ENCODE results near the gene SCAPER. TPM values are rescaled to one million over a fixed set of nuclear protein-coding genes. Genes with fewer than 3 reads are reported as not detected.

SCAPER gene
- total and polyA plus RNA-seq, 11 donors = 6.7 to 53.9 (median 38.3) TPM

DNA sequence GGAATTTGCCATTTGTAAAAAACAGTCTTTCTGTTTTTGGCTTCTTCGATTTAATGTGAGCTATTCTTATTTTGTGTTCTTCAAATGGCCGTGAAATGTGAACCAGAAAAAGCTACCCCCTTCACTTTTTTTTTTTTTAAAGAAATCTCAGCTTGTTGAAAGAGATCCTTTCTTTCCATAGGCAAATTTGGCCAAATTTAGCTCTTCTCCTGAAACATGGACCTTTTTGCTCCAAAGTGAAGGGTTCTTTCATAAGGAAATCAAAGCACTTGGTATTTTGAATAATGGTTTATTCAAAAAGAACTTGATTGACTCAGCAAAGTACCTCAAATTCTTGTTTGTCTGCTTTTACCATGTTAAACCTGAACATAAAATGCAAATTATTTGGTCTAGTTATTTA lies 36.5 kb upstream of the SCAPER start:
- H3K27me3 ChIP-seq = no peaks in the 10 kb centered on the region
- H3K27ac ChIP-seq = no peak overlapping the region
- H3K4me1 ChIP-seq = peaks cover 0 to 3% (median 0%) of the 10 kb centered on the region in 12 donors
- 71 to 87% (median 80%) methylated on average over 2 of the region's 2 CpGs for WGBS, 4 donors
- H3K36me3 ChIP-seq = peaks cover 0 to 55% (median 38%) of the 10 kb centered on the region in 9 donors
- H3K4me3 ChIP-seq = no peak overlapping the region
- no peak for ATAC-seq
- intact Hi-C loops (cut with DNase I) = loop anchor here in 1 of 10 donors (10.0 kb wide), 1 partner anchor 603 kb away; no protein-coding TSS in a partner anchor
- no peak for DNase-seq
- no peak for TF ChIP-seq POLR2A (IDR thresholded peaks at IDR 0.05)
- TF ChIP-seq, protein P1, sequence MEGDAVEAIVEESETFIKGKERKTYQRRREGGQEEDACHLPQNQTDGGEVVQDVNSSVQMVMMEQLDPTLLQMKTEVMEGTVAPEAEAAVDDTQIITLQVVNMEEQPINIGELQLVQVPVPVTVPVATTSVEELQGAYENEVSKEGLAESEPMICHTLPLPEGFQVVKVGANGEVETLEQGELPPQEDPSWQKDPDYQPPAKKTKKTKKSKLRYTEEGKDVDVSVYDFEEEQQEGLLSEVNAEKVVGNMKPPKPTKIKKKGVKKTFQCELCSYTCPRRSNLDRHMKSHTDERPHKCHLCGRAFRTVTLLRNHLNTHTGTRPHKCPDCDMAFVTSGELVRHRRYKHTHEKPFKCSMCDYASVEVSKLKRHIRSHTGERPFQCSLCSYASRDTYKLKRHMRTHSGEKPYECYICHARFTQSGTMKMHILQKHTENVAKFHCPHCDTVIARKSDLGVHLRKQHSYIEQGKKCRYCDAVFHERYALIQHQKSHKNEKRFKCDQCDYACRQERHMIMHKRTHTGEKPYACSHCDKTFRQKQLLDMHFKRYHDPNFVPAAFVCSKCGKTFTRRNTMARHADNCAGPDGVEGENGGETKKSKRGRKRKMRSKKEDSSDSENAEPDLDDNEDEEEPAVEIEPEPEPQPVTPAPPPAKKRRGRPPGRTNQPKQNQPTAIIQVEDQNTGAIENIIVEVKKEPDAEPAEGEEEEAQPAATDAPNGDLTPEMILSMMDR (IDR thresholded peaks at IDR 0.05) = no peak
- no peaks in the 10 kb centered on the region for H3K9me3 ChIP-seq

DNA sequence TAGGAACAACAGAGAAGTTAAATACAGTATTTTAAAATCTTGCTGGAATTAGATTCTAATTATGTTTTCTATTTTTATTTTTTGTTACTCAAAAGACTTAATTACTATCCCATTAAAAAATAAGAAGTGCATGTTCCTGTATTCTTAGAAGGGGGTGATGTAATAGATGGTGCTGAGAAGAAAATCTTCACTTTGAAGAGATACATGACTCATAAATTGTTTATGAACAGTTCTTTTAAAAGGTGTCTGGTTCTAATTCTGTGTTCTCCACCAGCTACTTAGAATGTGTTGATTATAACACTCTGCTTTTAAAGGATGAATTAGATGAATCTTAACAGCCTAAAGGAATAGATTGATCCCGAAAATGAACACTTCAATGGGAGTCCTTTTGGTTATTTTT lies 34.6 kb upstream of the SCAPER start:
- ATAC-seq (no peak), DNase-seq (no peak)
- H3K9me3 ChIP-seq = no peaks in the 10 kb centered on the region
- intact Hi-C loops (cut with DNase I) = loop anchor here in 1 of 10 donors (10.0 kb wide), 1 partner anchor 605 kb away; no protein-coding TSS in a partner anchor
- WGBS, 4 donors = 0% methylated on average over 1 of the region's 1 CpG
- H3K27me3 ChIP-seq = no peaks in the 10 kb centered on the region
- peaks cover 0 to 3% (median 0%) of the 10 kb centered on the region in 12 donors for H3K4me1 ChIP-seq
- H3K4me3 ChIP-seq = no peak overlapping the region
- H3K27ac ChIP-seq = no peak overlapping the region
- TF ChIP-seq POLR2A (IDR thresholded peaks at IDR 0.05) = no peak
- TF ChIP-seq, protein P1 (IDR thresholded peaks at IDR 0.05) = no peak
- peaks cover 0 to 64% (median 44%) of the 10 kb centered on the region in 9 donors for H3K36me3 ChIP-seq

DNA sequence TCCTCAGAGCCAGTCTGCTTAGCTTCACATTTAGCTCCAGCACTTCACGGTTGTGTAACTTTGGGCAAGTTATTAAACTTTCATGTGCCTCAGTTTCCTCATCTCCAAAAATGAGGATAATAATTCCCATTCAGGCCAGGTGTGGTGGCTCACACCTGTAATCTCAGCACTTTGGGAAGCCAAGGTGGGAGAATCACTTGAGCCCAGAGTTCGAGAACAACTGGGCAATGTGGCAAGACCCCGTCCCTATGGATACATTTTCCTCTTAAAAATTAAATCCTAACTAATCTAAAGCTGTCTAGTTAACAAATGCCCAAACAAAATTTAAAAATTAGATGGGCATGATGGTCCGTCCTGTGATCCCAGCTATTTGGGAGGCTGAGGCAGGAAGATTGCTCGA lies 33.6 kb upstream of the SCAPER start:
- Histone ChIP-seq H3K27me3 (no peaks in the 10 kb centered on the region), H3K27ac (no peak overlapping the region), H3K36me3 (peaks cover 0 to 64% (median 39%) of the 10 kb centered on the region in 9 donors), H3K9me3 (no peaks in the 10 kb centered on the region), H3K4me1 (peaks cover 0 to 3% (median 0%) of the 10 kb centered on the region in 12 donors), H3K4me3 (no peak overlapping the region)
- 91 to 99% (median 95%) methylated on average over 5 of the region's 5 CpGs for WGBS, 4 donors
- TF ChIP-seq, protein P1 (IDR thresholded peaks at IDR 0.05) = no peak
- TF ChIP-seq POLR2A (IDR thresholded peaks at IDR 0.05) = no peak
- DNase-seq (no peak), ATAC-seq (no peak)
- intact Hi-C loops (cut with DNase I) = no loop called here

DNA sequence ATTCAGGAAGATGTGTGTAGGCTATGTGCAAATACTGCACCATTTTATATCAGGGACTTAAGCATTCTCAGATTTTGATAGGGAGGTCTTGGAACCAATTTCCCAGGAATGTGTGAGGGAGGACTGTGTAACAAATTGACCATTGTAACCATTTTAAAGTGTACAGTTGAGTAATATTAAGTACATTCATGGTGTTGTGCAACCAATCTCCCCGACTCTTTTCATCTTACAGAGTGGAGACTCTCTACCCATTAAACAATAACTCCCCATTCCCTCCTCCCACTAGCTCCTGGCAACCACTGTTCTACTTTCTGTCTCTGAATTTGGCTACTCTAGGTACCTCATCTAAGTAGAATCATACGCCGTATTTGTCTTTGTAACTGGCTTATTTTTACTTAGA lies 31.5 kb upstream of the SCAPER start:
- Histone ChIP-seq H3K4me1 (peaks cover 0 to 16% (median 6%) of the 10 kb centered on the region in 12 donors), H3K9me3 (no peaks in the 10 kb centered on the region), H3K27me3 (no peaks in the 10 kb centered on the region), H3K4me3 (no peak overlapping the region), H3K36me3 (peaks cover 0 to 66% (median 38%) of the 10 kb centered on the region in 9 donors), H3K27ac (no peak overlapping the region)
- WGBS, 4 donors = 95 to 96% (median 95%) methylated on average over 3 of the region's 3 CpGs
- intact Hi-C loops (cut with DNase I) = no loop called here
- ATAC-seq (no peak), DNase-seq (no peak)
- TF ChIP-seq POLR2A (IDR thresholded peaks at IDR 0.05) = no peak
- TF ChIP-seq, protein P1 (IDR thresholded peaks at IDR 0.05) = no peak
